Endothelial cell (in vitro differentiated cells): ENCODE data around the gene PNPLA5. TPM values are rescaled to one million over a fixed set of nuclear protein-coding genes. Genes with fewer than 3 reads are reported as not detected.

Source experiments
- DNase-seq: peaks from one replicate; pipeline ENCODE4 v3.0.0; 2021; ENCODE audit warnings: low spot score
- H3K27ac Mint-ChIP-seq: one replicate; pipeline ENCODE4 v1.8.0; 2021; ENCODE audit warnings: mixed read lengths, inconsistent platforms; ENCODE audit not compliant: unreplicated experiment
- H3K27me3 Mint-ChIP-seq: one replicate; pipeline ENCODE4 v1.8.0; 2021; ENCODE audit warnings: mild to moderate bottlenecking, moderate library complexity, mixed read lengths, inconsistent platforms; ENCODE audit not compliant: unreplicated experiment
- H3K36me3 Mint-ChIP-seq: one replicate; pipeline ENCODE4 v1.8.0; 2021; ENCODE audit warnings: mild to moderate bottlenecking, low read depth, mixed read lengths, inconsistent platforms; ENCODE audit not compliant: unreplicated experiment
- H3K4me1 Mint-ChIP-seq: one replicate; pipeline ENCODE4 v1.8.0; 2021; ENCODE audit warnings: mild to moderate bottlenecking, mixed read lengths, inconsistent platforms; ENCODE audit not compliant: unreplicated experiment
- H3K4me3 Mint-ChIP-seq: one replicate; pipeline ENCODE4 v1.8.0; 2021; ENCODE audit warnings: mild to moderate bottlenecking, mixed read lengths, inconsistent platforms; ENCODE audit not compliant: unreplicated experiment
- H3K9me3 Mint-ChIP-seq: one replicate; pipeline ENCODE4 v1.8.0; 2021; ENCODE audit warnings: mixed read lengths, inconsistent platforms; ENCODE audit not compliant: unreplicated experiment
- total RNA-seq: library from RNA; stranded (reverse); fragmentation: NEBNext Ultra II Directional; extraction: Animal tissue kit (Norgen Biotek cat#: 25700); gene quantifications from one replicate; pipeline ENCODE4 v1.2.1, GENCODE V29; 2021; ENCODE audit not compliant: unreplicated experiment
- TF ChIP-seq, protein P1 (sequence below): fragments of 200-600 bp; sonication (generic); IDR thresholded peaks from one replicate; pipeline ENCODE4 v1.5.0; 2021; ENCODE audit warnings: antibody characterized with exemption; ENCODE audit not compliant: unreplicated experiment

PNPLA5 gene
- total RNA-seq, 1 donor from 2014 or later = not detected

DNA sequence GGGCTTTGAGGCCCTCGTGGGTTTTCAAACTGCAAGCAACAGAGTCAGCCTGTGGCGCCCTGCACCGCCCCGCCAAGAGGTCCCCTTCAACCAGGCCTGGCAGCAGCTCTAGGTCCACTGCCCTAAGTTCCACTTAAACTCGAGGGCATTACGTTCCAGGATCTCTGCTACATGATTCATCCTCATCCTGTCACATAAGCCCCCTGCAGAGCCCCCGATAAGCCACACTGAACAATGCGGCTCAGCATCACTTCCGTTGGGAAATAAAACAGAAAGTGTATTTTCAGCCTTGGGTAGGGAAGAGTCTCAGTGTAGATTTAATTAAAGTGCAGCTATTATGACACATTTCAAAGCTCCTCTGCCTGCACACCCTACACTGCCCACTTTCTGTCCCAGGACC is 54.1 kb downstream of the PNPLA5 start:
- DNase-seq = no peak
- Mint-ChIP-seq H3K4me1 (peaks cover 10% of the 10 kb centered on the region), H3K36me3 (peaks cover 11% of the 10 kb centered on the region), H3K27me3 (peaks cover 4% of the 10 kb centered on the region), H3K4me3 (no peak overlapping the region), H3K27ac (no peak overlapping the region), H3K9me3 (no peaks in the 10 kb centered on the region)
- TF ChIP-seq, protein P1, sequence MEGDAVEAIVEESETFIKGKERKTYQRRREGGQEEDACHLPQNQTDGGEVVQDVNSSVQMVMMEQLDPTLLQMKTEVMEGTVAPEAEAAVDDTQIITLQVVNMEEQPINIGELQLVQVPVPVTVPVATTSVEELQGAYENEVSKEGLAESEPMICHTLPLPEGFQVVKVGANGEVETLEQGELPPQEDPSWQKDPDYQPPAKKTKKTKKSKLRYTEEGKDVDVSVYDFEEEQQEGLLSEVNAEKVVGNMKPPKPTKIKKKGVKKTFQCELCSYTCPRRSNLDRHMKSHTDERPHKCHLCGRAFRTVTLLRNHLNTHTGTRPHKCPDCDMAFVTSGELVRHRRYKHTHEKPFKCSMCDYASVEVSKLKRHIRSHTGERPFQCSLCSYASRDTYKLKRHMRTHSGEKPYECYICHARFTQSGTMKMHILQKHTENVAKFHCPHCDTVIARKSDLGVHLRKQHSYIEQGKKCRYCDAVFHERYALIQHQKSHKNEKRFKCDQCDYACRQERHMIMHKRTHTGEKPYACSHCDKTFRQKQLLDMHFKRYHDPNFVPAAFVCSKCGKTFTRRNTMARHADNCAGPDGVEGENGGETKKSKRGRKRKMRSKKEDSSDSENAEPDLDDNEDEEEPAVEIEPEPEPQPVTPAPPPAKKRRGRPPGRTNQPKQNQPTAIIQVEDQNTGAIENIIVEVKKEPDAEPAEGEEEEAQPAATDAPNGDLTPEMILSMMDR = no peak

DNA sequence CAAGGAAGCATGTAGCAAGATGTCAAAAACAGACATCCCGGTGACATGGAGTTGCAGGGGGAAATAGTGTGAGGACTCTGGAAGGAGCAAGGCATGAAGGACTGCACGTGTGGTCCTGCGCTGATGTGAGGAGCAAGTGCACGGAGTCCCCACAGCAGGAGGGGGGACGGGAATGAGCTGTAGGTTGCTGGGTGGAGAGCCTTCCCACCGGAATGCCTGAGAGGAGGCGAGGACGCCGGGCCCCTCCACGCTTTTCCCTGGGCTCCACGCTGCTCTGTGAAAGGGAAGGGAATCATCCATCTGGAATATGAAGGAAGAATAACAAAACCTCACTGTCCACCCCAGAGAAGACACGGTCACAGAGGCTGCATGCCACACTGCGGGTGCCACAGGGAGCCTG is 56.1 kb downstream of the PNPLA5 start:
- peak overlapping the region; percentile 17 for H3K4me3 Mint-ChIP-seq
- no peak for DNase-seq
- peaks cover 6% of the 10 kb centered on the region for H3K27me3 Mint-ChIP-seq
- H3K27ac Mint-ChIP-seq = no peak overlapping the region
- TF ChIP-seq, protein P1 = no peak
- peaks cover 20% of the 10 kb centered on the region for H3K36me3 Mint-ChIP-seq
- peaks cover 12% of the 10 kb centered on the region for H3K4me1 Mint-ChIP-seq
- H3K9me3 Mint-ChIP-seq = no peaks in the 10 kb centered on the region

DNA sequence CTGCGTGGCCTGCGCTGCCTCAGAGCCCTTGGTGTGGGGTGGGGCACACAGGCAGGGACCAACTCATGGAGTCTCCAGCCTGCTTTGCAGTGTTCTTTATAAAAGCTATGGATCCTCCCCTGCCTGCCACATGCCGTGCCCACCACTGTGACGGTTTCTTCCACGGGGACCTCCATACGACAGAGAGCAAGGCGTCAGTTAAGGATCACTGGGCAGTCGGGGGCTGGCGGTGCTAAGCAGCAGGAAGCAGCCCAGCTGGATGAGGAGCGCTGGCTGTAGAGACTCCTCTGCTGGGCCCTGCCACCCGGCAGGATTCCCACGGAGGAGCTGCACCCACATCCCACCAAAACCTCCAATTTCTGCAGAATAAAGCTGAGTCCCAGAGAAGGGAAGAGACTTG is 56.6 kb downstream of the PNPLA5 start:
- TF ChIP-seq, protein P1 = no peak
- H3K27ac Mint-ChIP-seq = no peak overlapping the region
- H3K4me3 Mint-ChIP-seq = peak overlapping the region; percentile 17
- no peaks in the 10 kb centered on the region for H3K9me3 Mint-ChIP-seq
- no peak for DNase-seq
- H3K27me3 Mint-ChIP-seq = peaks cover 6% of the 10 kb centered on the region
- H3K4me1 Mint-ChIP-seq = peaks cover 12% of the 10 kb centered on the region
- peaks cover 21% of the 10 kb centered on the region for H3K36me3 Mint-ChIP-seq

DNA sequence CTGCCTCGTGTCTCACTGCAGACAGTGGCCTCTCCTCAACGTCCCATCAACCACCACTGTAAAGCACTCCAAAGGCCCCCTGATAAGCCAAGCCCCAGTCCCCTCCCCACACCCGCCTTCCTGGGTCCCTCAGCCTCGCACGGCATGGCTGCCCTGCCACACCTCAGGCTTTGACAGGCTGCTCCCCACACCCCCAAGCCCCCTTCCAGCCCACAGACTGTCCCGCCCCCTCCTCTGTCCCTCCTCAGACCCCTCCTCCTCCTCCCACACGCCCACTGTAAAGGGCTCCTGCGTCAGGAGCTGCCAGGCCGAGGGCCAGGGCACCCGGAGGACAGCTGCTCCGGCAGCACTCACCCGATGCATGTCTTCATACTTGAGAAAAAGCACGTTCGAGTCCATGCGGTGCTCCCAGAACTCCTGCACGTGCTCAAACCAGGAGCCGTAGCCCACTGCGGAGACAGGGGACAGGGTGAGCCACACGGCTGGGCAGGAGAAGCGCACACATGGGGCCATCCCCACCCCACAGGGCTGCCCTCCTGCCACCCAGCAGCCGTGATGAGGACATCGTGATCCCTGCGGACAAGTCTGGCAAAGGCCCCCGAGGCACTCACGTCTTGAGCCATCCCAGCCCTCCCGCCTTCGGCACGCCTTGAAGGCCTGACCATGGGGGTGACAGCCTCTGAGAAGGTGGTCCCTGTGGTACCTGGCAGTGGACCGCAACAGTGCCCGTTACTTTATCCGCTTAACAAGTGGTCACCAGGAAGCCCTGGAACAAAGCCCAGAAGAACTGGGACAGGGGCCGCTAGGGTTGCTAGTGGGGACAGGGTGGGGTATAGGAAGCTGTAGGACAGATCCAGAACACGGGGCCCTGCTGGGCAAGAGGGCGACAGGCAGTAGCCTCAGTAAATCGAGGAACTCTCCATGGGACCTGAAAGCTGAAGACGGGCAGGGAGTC is 58.2 kb downstream of the PNPLA5 start:
- Mint-ChIP-seq H3K9me3 (no peaks in the 10 kb centered on the region), H3K36me3 (peaks cover 19% of the 10 kb centered on the region), H3K4me3 (peak overlapping the region; percentile 31), H3K27ac (no peak overlapping the region), H3K4me1 (peaks cover 10% of the 10 kb centered on the region), H3K27me3 (peaks cover 6% of the 10 kb centered on the region)
- DNase-seq = no peak
- TF ChIP-seq, protein P1 = no peak
